HUES6 (cell line): ENCODE results near the gene MINDY1.

Experiments used
- H3K27ac ChIP-seq: 2 replicates; pipeline ENCODE4 v1.7.0; 2013; ENCODE audit warnings: low read depth, mild to moderate bottlenecking, low read length, inconsistent platforms
- H3K27me3 ChIP-seq: 2 replicates; pipeline ENCODE4 v1.6.1; 2013; ENCODE audit warnings: low read length; ENCODE audit not compliant: control insufficient read depth, insufficient read depth
- H3K36me3 ChIP-seq: 2 replicates; pipeline ENCODE4 v1.6.1; 2013; ENCODE audit warnings: low read length; ENCODE audit not compliant: control insufficient read depth, insufficient read depth
- H3K4me1 ChIP-seq: 2 replicates; pipeline ENCODE4 v1.6.1; 2013; ENCODE audit warnings: low read length; ENCODE audit not compliant: control insufficient read depth, insufficient read depth
- H3K4me3 ChIP-seq: 2 replicates; pipeline ENCODE4 v1.5.1; 2013; ENCODE audit warnings: low read depth, low read length
- H3K9ac ChIP-seq: one replicate; pipeline ENCODE4 v1.6.1; 2013; ENCODE audit warnings: mild to moderate bottlenecking, low read length
- H3K9me3 ChIP-seq: 2 replicates; pipeline ENCODE4 v1.6.1; 2013; ENCODE audit warnings: low read depth, low read length; ENCODE audit not compliant: control insufficient read depth, insufficient read depth

Gene MINDY1

GRCh38 chr1:150985179-150985825 lies 21.4 kb downstream of the MINDY1 start:
- Histone ChIP-seq H3K4me1 (peaks cover 23% of the 10 kb centered on the region), H3K36me3 (no peaks in the 10 kb centered on the region)

GRCh38 chr1:150981805-150982712 lies 24.6 kb downstream of the MINDY1 start, which contains the start of gene ANXA9:
Gene ANXA9, plus strand, starts transcription at chr1:150982292. Its CDS starts 814 bp downstream, at chr1:150983106.
- Histone ChIP-seq H3K27ac (peak within 1 kb of the TSS; percentile 33; the same call in 1 of the 2 replicates), H3K36me3 (no peaks in the 10 kb centered on the region)

More at GRCh38 chr1:150985179-150985825, 21.4 kb downstream of the MINDY1 start:
- Histone ChIP-seq H3K27ac (no peak overlapping the region), H3K4me3 (no peak overlapping the region), H3K27me3 (no peaks in the 10 kb centered on the region), H3K9me3 (no peaks in the 10 kb centered on the region), H3K9ac (no peak overlapping the region)

GRCh38 chr1:150981177-150981804 lies 25.4 kb downstream of the MINDY1 start:
- H3K9ac ChIP-seq = peak overlapping the region; percentile 53
- no peaks in the 10 kb centered on the region for H3K27me3 ChIP-seq
- no peaks in the 10 kb centered on the region for H3K36me3 ChIP-seq
- peaks cover 43% of the 10 kb centered on the region for H3K4me1 ChIP-seq
- H3K4me3 ChIP-seq = peak overlapping the region; percentile 23
- H3K27ac ChIP-seq = peak overlapping the region; percentile 33; the same call in 1 of the 2 replicates
- no peaks in the 10 kb centered on the region for H3K9me3 ChIP-seq

More at GRCh38 chr1:150981805-150982712, 24.6 kb downstream of the MINDY1 start, which contains the start of gene ANXA9:
- H3K9ac ChIP-seq = peak within 1 kb of the TSS; percentile 53
- H3K27me3 ChIP-seq = no peaks in the 10 kb centered on the region
- H3K4me3 ChIP-seq = peak within 1 kb of the TSS; percentile 21; the same call in 1 of the 2 replicates
- H3K9me3 ChIP-seq = no peaks in the 10 kb centered on the region
- H3K4me1 ChIP-seq = peaks cover 35% of the 10 kb centered on the region

- Histone ChIP-seq H3K9me3 (no peaks in the 10 kb centered on the region), H3K36me3 (no peaks in the 10 kb centered on the region), H3K4me1 (peaks cover 43% of the 10 kb centered on the region), H3K4me3 (no peak overlapping the region), H3K27me3 (no peaks in the 10 kb centered on the region), H3K27ac (0 out of 2 replicates have a peak overlapping the region, but pooled peaks have one; percentile 4), H3K9ac (no peak overlapping the region)
These were observed 27.3 kb downstream of the MINDY1 start for GRCh38 chr1:150979092-150980056.

GRCh38 chr1:150976879-150977694 lies 29.6 kb downstream of the MINDY1 start:
- Histone ChIP-seq H3K4me3 (peak overlapping the region; percentile 25; the same call in 1 of the 2 replicates), H3K9me3 (no peaks in the 10 kb centered on the region), H3K9ac (peak overlapping the region; percentile 21), H3K27me3 (no peaks in the 10 kb centered on the region), H3K27ac (no peak overlapping the region; the same call in 1 of the 2 replicates), H3K36me3 (no peaks in the 10 kb centered on the region), H3K4me1 (peaks cover 54% of the 10 kb centered on the region)

GRCh38 chr1:150976401-150976821 lies 30.3 kb downstream of the MINDY1 start:
- H3K9ac ChIP-seq = peak overlapping the region; percentile 26
- no peak overlapping the region; the same call in 1 of the 2 replicates for H3K27ac ChIP-seq

GRCh38 chr1:150974580-150975478 lies 31.9 kb downstream of the MINDY1 start, which contains the start of gene CERS2:
Gene CERS2, minus strand, starts transcription at chr1:150974835. Its CDS starts 5,745 bp downstream, at chr1:150969090.
- Histone ChIP-seq H3K36me3 (no peaks in the 10 kb centered on the region), H3K27ac (peak within 1 kb of the TSS; percentile 90), H3K4me1 (peaks cover 60% of the 10 kb centered on the region), H3K9me3 (no peaks in the 10 kb centered on the region), H3K4me3 (peak within 1 kb of the TSS; percentile 88), H3K9ac (peak within 1 kb of the TSS; percentile 87), H3K27me3 (no peaks in the 10 kb centered on the region)

More at GRCh38 chr1:150976401-150976821, 30.3 kb downstream of the MINDY1 start:
- 0 out of 2 replicates have a peak overlapping the region, but pooled peaks have one; percentile 7 for H3K4me3 ChIP-seq
- H3K4me1 ChIP-seq = peaks cover 54% of the 10 kb centered on the region
- no peaks in the 10 kb centered on the region for H3K36me3 ChIP-seq
- no peaks in the 10 kb centered on the region for H3K9me3 ChIP-seq
- no peaks in the 10 kb centered on the region for H3K27me3 ChIP-seq

- H3K27me3 ChIP-seq = no peaks in the 10 kb centered on the region
- no peaks in the 10 kb centered on the region for H3K9me3 ChIP-seq
- peak overlapping the region; percentile 90 for H3K27ac ChIP-seq
- peak overlapping the region; percentile 88 for H3K4me3 ChIP-seq
- H3K36me3 ChIP-seq = peaks cover 1% of the 10 kb centered on the region
- peaks cover 56% of the 10 kb centered on the region for H3K4me1 ChIP-seq
- H3K9ac ChIP-seq = peak overlapping the region; percentile 87
These were observed 32.7 kb downstream of the MINDY1 start for GRCh38 chr1:150973836-150974579.
